ENCODE data around the gene SNX13.

The SNX13 gene

GRCh38 chr7:17758008-17758407 is 182.3 kb downstream of the SNX13 start:
- TF ChIP-seq POLR2AphosphoS5 (IDR thresholded peaks at IDR 0.05; ENCODE audit: low read depth) (no peak), GABPA (IDR thresholded peaks at IDR 0.05; ENCODE audit: low read depth) (no peak), SPI1 (IDR thresholded peaks at IDR 0.05; ENCODE audit: borderline replicate concordance, low read depth) (no peak), CTCF (IDR thresholded peaks at IDR 0.05; ENCODE audit: insufficient read depth, low read length) (no peak), REST (IDR thresholded peaks at IDR 0.05; ENCODE audit: insufficient replicate concordance, low read depth) (no peak)
- DNase-seq (ENCODE audit: low read depth in 1 of 2, low spot score in 1 of 2) = no peak

GRCh38 chr7:17746020-17746530 is 194.2 kb downstream of the SNX13 start:
- DNase-seq (ENCODE audit: low read depth in 1 of 2, low spot score in 1 of 2) = no peak
- TF ChIP-seq CTCF (IDR thresholded peaks at IDR 0.05; ENCODE audit: insufficient read depth, low read length) = no peak
- no peak for TF ChIP-seq REST (IDR thresholded peaks at IDR 0.05; ENCODE audit: insufficient replicate concordance, low read depth)
- TF ChIP-seq SPI1 (IDR thresholded peaks at IDR 0.05; ENCODE audit: borderline replicate concordance, low read depth) = no peak
- TF ChIP-seq POLR2AphosphoS5 (IDR thresholded peaks at IDR 0.05; ENCODE audit: low read depth) = no peak
- no peak for TF ChIP-seq GABPA (IDR thresholded peaks at IDR 0.05; ENCODE audit: low read depth)
- H3K27ac ChIP-seq (replicated peaks) = no peak overlapping the region
- no peak overlapping the region for H3K4me3 ChIP-seq (replicated peaks; ENCODE audit: insufficient read depth, low read length)
- no peaks in the 10 kb centered on the region for H3K27me3 ChIP-seq (ENCODE audit: insufficient read depth, poor library complexity, severe bottlenecking)

More at GRCh38 chr7:17758008-17758407, 182.3 kb downstream of the SNX13 start:
- Histone ChIP-seq H3K27ac (replicated peaks) (no peak overlapping the region), H3K27me3 (ENCODE audit: insufficient read depth, poor library complexity, severe bottlenecking) (no peaks in the 10 kb centered on the region), H3K4me3 (replicated peaks; ENCODE audit: insufficient read depth, low read length) (no peak overlapping the region)

- H3K27me3 ChIP-seq (ENCODE audit: insufficient read depth, poor library complexity, severe bottlenecking) = no peaks in the 10 kb centered on the region
- TF ChIP-seq GABPA (IDR thresholded peaks at IDR 0.05; ENCODE audit: low read depth) = no peak
- no peak for TF ChIP-seq SPI1 (IDR thresholded peaks at IDR 0.05; ENCODE audit: borderline replicate concordance, low read depth)
- no peak for TF ChIP-seq REST (IDR thresholded peaks at IDR 0.05; ENCODE audit: insufficient replicate concordance, low read depth)
- TF ChIP-seq POLR2AphosphoS5 (IDR thresholded peaks at IDR 0.05; ENCODE audit: low read depth) = no peak
- no peak for TF ChIP-seq CTCF (IDR thresholded peaks at IDR 0.05; ENCODE audit: insufficient read depth, low read length)
- no peak overlapping the region for H3K4me3 ChIP-seq (replicated peaks; ENCODE audit: insufficient read depth, low read length)
- no peak overlapping the region for H3K27ac ChIP-seq (replicated peaks)
- DNase-seq (ENCODE audit: low read depth in 1 of 2, low spot score in 1 of 2) = no peak
Measured at GRCh38 chr7:17745610-17746009, 194.7 kb downstream of the SNX13 start.

Data from HL-60 (cell line).